GM12875 (cell line): ENCODE results near the gene SPPL3.

Experiments used
- H3K4me3 ChIP-seq: one replicate; pipeline ENCODE4 v1.5.1; 2011; ENCODE audit warnings: low read depth, low read length, control low read depth
- CTCF ChIP-seq: IDR thresholded peaks from 2 replicates; pipeline ENCODE4 v1.5.1; 2011; ENCODE audit warnings: low read depth, mild to moderate bottlenecking, control low read depth, inconsistent platforms, low read length, moderate library complexity, borderline replicate concordance; ENCODE audit not compliant: insufficient read depth

Gene SPPL3

GRCh38 chr12:120724720-120725119, 179.4 kb downstream of the SPPL3 start:
- H3K4me3 ChIP-seq: no peak overlapping the region
- TF ChIP-seq CTCF: no peak

GRCh38 chr12:120722784-120723183, 181.4 kb downstream of the SPPL3 start:
- no peak overlapping the region for H3K4me3 ChIP-seq
- TF ChIP-seq CTCF: no peak

- TF ChIP-seq CTCF: no peak
- H3K4me3 ChIP-seq: no peak overlapping the region
These were observed 182.3 kb downstream of the SPPL3 start for GRCh38 chr12:120721866-120722265.

- no peak overlapping the region for H3K4me3 ChIP-seq
- TF ChIP-seq CTCF: no peak
These were observed 183.0 kb downstream of the SPPL3 start for GRCh38 chr12:120720987-120721801.

GRCh38 chr12:120720234-120720986, 183.7 kb downstream of the SPPL3 start:
- H3K4me3 ChIP-seq: no peak overlapping the region
- no peak for TF ChIP-seq CTCF

- TF ChIP-seq CTCF: no peak
- no peak overlapping the region for H3K4me3 ChIP-seq
These were observed 184.5 kb downstream of the SPPL3 start for GRCh38 chr12:120719496-120720233.
